IMR-90 (cell line): Measurements from ENCODE around the gene EXOC4.

Experiments used
- CEBPB ChIP-seq: IDR thresholded peaks from 2 replicates; pipeline ENCODE4 v1.6.1; 2012; ENCODE audit warnings: low read depth, low read length, improper control_type of control experiment
- CHD1 ChIP-seq: IDR thresholded peaks from 2 replicates; pipeline ENCODE4 v1.6.1; 2012; ENCODE audit warnings: low read depth, low read length, improper control_type of control experiment
- CTCF ChIP-seq: conservative IDR thresholded peaks from 2 replicates; pipeline ENCODE4 v1.5.1; 2012; ENCODE audit warnings: mild to moderate bottlenecking, low read depth, low read length, improper control_type of control experiment
- USF2 ChIP-seq: fragments of 150-350 bp; IDR thresholded peaks from 2 replicates; pipeline ENCODE4 v1.6.1; 2017; ENCODE audit warnings: mild to moderate bottlenecking, antibody characterized with exemption, low read length, low read depth

GRCh38 chr7:133805426-133805825 is 552.5 kb downstream of the EXOC4 start:
- TF ChIP-seq USF2 (no peak), CTCF (no peak), CEBPB (no peak), CHD1 (no peak)
